GM19035 (cell line): ENCODE results near the gene KRTAP10-5.
"Not testable (repeated sequence)": the region's sequence is repeated elsewhere in the genome, so short reads cannot be mapped to it uniquely, and the experiment has no call there.

Experiments used
- ATAC-seq: cut with Tn5 transposase; IDR thresholded peaks from one replicate; pipeline ENCODE4 v1.9.1; 2021; ENCODE audit not compliant: unreplicated experiment

Gene KRTAP10-5

GRCh38 chr21:44591801-44592130 is 11.4 kb upstream of the KRTAP10-5 start:
- ATAC-seq, result not testable (repeated sequence)

- not testable (repeated sequence) for ATAC-seq
Measured at GRCh38 chr21:44590897-44591800, 10.7 kb upstream of the KRTAP10-5 start.

- ATAC-seq, result no peak
Measured at GRCh38 chr21:44590311-44590721, 9.9 kb upstream of the KRTAP10-5 start.

GRCh38 chr21:44589586-44590305 is 9.3 kb upstream of the KRTAP10-5 start:
- ATAC-seq, result no peak

- ATAC-seq, result no peak
Measured at GRCh38 chr21:44589094-44589493, 8.7 kb upstream of the KRTAP10-5 start.

GRCh38 chr21:44585892-44586291 is 5.5 kb upstream of the KRTAP10-5 start:
- ATAC-seq, result no peak

- no peak for ATAC-seq
Measured at GRCh38 chr21:44583800-44584147, 3.4 kb upstream of the KRTAP10-5 start.

- no peak for ATAC-seq
Measured at GRCh38 chr21:44583089-44583799, 2.8 kb upstream of the KRTAP10-5 start.

- ATAC-seq, result no peak
Measured at GRCh38 chr21:44582055-44582454, 1.7 kb upstream of the KRTAP10-5 start.

- ATAC-seq, result no peak
Measured at GRCh38 chr21:44581158-44581557, 754 bp upstream of the KRTAP10-5 start.

GRCh38 chr21:44579833-44580144 is 615 bp downstream of the KRTAP10-5 start:
- ATAC-seq, result no peak

- no peak for ATAC-seq
Measured at GRCh38 chr21:44579056-44579832, 1.2 kb downstream of the KRTAP10-5 start.

- ATAC-seq, result no peak
Measured at GRCh38 chr21:44578371-44579055, 1.9 kb downstream of the KRTAP10-5 start.

- no peak for ATAC-seq
Measured at GRCh38 chr21:44576025-44576420, 4.4 kb downstream of the KRTAP10-5 start.

GRCh38 chr21:44575307-44576024 is 4.9 kb downstream of the KRTAP10-5 start:
- no peak for ATAC-seq

GRCh38 chr21:44574457-44575306 is 5.7 kb downstream of the KRTAP10-5 start:
- ATAC-seq, result no peak

- ATAC-seq, result not testable (repeated sequence)
Measured at GRCh38 chr21:44573630-44574456, 6.6 kb downstream of the KRTAP10-5 start, which contains the start of gene KRTAP10-4. Gene KRTAP10-4 (plus strand): TSS chr21:44573729. CDS start chr21:44573759, 30 bp downstream.
